ENCODE data around the gene MTMR3. TPM values are rescaled to one million over a fixed set of nuclear protein-coding genes. Genes with fewer than 3 reads are reported as not detected.
A peak's percentile ranks its signal among the peaks of the same experiment; 100 is the strongest.
"Not testable (repeated sequence)": the region's sequence is repeated elsewhere in the genome, so short reads cannot be mapped to it uniquely, and the experiment has no call there.

MTMR3 gene
- total RNA-seq, 2 donors from 2014 or later = 53.9 to 55.7 TPM

- Mint-ChIP-seq H3K27me3 (peaks cover 20% of the 10 kb centered on the region), H3K4me1 (peaks cover 3% of the 10 kb centered on the region), H3K4me3 (no peak overlapping the region), H3K27ac (no peak overlapping the region), H3K36me3 (ENCODE audit: low read depth) (no peaks in the 10 kb centered on the region)
- DNase-seq (no peak), ATAC-seq (no peak)
- no peaks in the 10 kb centered on the region for H3K9me3 ChIP-seq (ENCODE audit: control insufficient read depth, low read length, poor library complexity, severe bottlenecking)
Measured at GRCh38 chr22:29855611-29856181, 27.3 kb upstream of the MTMR3 start.

- Mint-ChIP-seq H3K4me3 (no peak overlapping the region), H3K4me1 (peaks cover 5% of the 10 kb centered on the region), H3K36me3 (ENCODE audit: low read depth) (no peaks in the 10 kb centered on the region), H3K27me3 (peaks cover 20% of the 10 kb centered on the region), H3K27ac (no peak overlapping the region)
- no peak for DNase-seq
- no peaks in the 10 kb centered on the region for H3K9me3 ChIP-seq (ENCODE audit: control insufficient read depth, low read length, poor library complexity, severe bottlenecking)
- ATAC-seq = no peak
Measured at GRCh38 chr22:29856496-29856895, 26.5 kb upstream of the MTMR3 start.

GRCh38 chr22:29859030-29859429 is 23.9 kb upstream of the MTMR3 start:
- not testable (repeated sequence) for ATAC-seq; H3K9me3 ChIP-seq (ENCODE audit: control insufficient read depth, low read length, poor library complexity, severe bottlenecking); H3K4me1 Mint-ChIP-seq; H3K36me3 Mint-ChIP-seq (ENCODE audit: low read depth); DNase-seq; H3K27ac Mint-ChIP-seq; H3K4me3 Mint-ChIP-seq
- peaks cover 20% of the 10 kb centered on the region for H3K27me3 Mint-ChIP-seq

DNA sequence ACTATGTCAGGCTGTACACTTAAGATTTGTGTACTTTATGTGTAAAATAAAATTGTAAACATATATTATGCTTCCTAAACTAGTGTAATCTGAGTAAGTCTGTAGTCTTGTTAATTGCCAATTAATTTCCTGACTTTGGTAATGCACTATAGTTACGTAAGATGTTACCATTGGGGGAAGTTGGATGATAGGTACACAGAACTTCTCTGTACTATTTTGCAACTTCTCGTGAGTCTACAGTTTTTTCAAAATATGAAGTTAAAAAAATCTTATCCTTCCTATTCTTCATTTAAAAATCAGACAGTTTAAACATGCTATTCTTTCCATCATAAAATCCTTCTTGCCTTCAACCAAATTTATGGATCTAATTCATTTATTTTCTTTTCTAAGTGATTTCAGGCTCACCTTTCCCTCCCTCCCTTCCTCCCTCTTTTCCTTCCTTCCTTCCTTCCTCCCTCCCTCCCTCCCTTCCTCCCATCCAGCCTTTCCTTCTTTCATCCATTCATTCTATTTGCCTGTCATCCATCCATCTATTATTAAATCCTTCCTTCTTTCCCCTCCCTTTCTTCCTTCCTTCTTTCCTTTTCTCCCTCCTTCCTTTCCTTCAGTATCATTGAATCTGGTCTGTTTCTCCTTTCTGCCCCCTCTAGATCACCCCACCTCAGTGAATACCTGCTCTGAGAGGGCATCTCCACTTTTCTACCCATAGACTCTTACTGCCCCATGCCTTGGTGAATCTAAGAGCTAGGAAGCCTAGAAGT is 22.8 kb upstream of the MTMR3 start:
- no peaks in the 10 kb centered on the region for H3K9me3 ChIP-seq (ENCODE audit: control insufficient read depth, low read length, poor library complexity, severe bottlenecking)

GRCh38 chr22:29861672-29862297 is 21.2 kb upstream of the MTMR3 start:
- DNase-seq (no peak), ATAC-seq (no peak)
- Mint-ChIP-seq H3K4me1 (peaks cover 5% of the 10 kb centered on the region), H3K27me3 (no peaks in the 10 kb centered on the region), H3K36me3 (ENCODE audit: low read depth) (no peaks in the 10 kb centered on the region), H3K27ac (no peak overlapping the region), H3K4me3 (no peak overlapping the region)
- no peaks in the 10 kb centered on the region for H3K9me3 ChIP-seq (ENCODE audit: control insufficient read depth, low read length, poor library complexity, severe bottlenecking)

More for the DNA sequence above, 22.8 kb upstream of the MTMR3 start:
- Mint-ChIP-seq H3K4me3 (no peak overlapping the region), H3K4me1 (peaks cover 5% of the 10 kb centered on the region), H3K36me3 (ENCODE audit: low read depth) (no peaks in the 10 kb centered on the region), H3K27ac (no peak overlapping the region), H3K27me3 (peaks cover 14% of the 10 kb centered on the region)
- DNase-seq (no peak), ATAC-seq (no peak)

GRCh38 chr22:29865572-29865971 is 17.4 kb upstream of the MTMR3 start:
- H3K36me3 Mint-ChIP-seq (ENCODE audit: low read depth); ATAC-seq; H3K9me3 ChIP-seq (ENCODE audit: control insufficient read depth, low read length, poor library complexity, severe bottlenecking); DNase-seq; H3K4me3 Mint-ChIP-seq; H3K4me1 Mint-ChIP-seq; H3K27ac Mint-ChIP-seq: not testable (repeated sequence)
- H3K27me3 Mint-ChIP-seq = peaks cover 13% of the 10 kb centered on the region

DNA sequence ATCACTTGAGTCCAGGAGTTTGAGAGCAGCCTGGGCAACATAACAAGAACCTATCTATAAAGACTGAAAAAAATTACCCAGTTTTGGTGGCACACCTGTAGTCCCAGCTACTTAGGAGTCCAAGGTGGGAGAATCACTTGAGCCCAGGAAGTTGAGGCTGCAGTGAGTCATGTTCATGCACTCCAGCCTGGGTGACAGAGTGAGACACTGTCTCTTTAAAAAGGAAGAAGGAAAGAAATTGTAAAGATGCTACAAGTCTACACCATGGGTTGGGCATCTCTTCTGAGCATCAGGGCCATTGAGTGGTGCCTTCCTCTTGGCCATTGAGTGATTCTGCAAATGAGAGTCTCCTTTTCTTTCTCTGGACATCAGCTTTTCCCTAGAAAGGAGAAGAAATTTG is 15.7 kb upstream of the MTMR3 start:
- no peak overlapping the region for H3K4me3 Mint-ChIP-seq
- no peaks in the 10 kb centered on the region for H3K9me3 ChIP-seq (ENCODE audit: control insufficient read depth, low read length, poor library complexity, severe bottlenecking)
- peaks cover 13% of the 10 kb centered on the region for H3K27me3 Mint-ChIP-seq
- H3K27ac Mint-ChIP-seq = no peak overlapping the region
- ATAC-seq = no peak
- peaks cover 3% of the 10 kb centered on the region for H3K4me1 Mint-ChIP-seq
- H3K36me3 Mint-ChIP-seq (ENCODE audit: low read depth) = no peaks in the 10 kb centered on the region
- no peak for DNase-seq

GRCh38 chr22:29867851-29868250 is 15.1 kb upstream of the MTMR3 start:
- H3K4me1 Mint-ChIP-seq = peaks cover 3% of the 10 kb centered on the region
- no peaks in the 10 kb centered on the region for H3K9me3 ChIP-seq (ENCODE audit: control insufficient read depth, low read length, poor library complexity, severe bottlenecking)
- H3K36me3 Mint-ChIP-seq (ENCODE audit: low read depth) = no peaks in the 10 kb centered on the region
- H3K4me3 Mint-ChIP-seq = no peak overlapping the region
- H3K27me3 Mint-ChIP-seq = peaks cover 13% of the 10 kb centered on the region
- no peak for ATAC-seq
- no peak overlapping the region for H3K27ac Mint-ChIP-seq
- DNase-seq = no peak

- no peak overlapping the region for H3K4me3 Mint-ChIP-seq
- no peaks in the 10 kb centered on the region for H3K9me3 ChIP-seq (ENCODE audit: control insufficient read depth, low read length, poor library complexity, severe bottlenecking)
Measured at GRCh38 chr22:29870574-29870973, 12.4 kb upstream of the MTMR3 start.

DNA sequence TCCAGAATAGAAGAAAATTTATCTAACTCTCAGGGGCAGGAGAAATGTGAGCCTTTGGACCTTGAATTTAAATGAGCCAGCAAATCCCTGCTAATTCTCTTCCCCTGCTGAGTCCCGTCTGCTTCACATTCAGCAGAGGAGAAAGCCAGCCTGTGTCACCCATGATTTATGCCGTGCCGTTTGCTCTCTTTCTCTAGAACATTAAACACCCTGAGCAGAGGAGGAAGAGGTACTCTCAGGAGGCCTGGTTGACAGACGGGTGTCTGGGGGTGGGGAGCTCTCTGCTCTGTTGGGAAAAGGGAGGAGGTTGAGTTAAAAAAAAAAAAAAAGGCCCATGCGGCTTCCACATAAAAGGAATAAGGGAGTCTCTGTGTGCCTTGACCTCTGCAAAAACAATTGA is 11.3 kb upstream of the MTMR3 start:
- no peaks in the 10 kb centered on the region for H3K9me3 ChIP-seq (ENCODE audit: control insufficient read depth, low read length, poor library complexity, severe bottlenecking)
- ATAC-seq (no peak), DNase-seq (no peak)
- peaks cover 8% of the 10 kb centered on the region for H3K4me1 Mint-ChIP-seq
- peaks cover 20% of the 10 kb centered on the region for H3K27me3 Mint-ChIP-seq
- H3K27ac Mint-ChIP-seq = no peak overlapping the region
- no peak overlapping the region for H3K4me3 Mint-ChIP-seq
- no peaks in the 10 kb centered on the region for H3K36me3 Mint-ChIP-seq (ENCODE audit: low read depth)

More at GRCh38 chr22:29870574-29870973, 12.4 kb upstream of the MTMR3 start:
- H3K27ac Mint-ChIP-seq = no peak overlapping the region
- ATAC-seq = peak; percentile 62
- H3K4me1 Mint-ChIP-seq = peaks cover 8% of the 10 kb centered on the region
- no peaks in the 10 kb centered on the region for H3K36me3 Mint-ChIP-seq (ENCODE audit: low read depth)
- DNase-seq = no peak
- peaks cover 20% of the 10 kb centered on the region for H3K27me3 Mint-ChIP-seq

DNA sequence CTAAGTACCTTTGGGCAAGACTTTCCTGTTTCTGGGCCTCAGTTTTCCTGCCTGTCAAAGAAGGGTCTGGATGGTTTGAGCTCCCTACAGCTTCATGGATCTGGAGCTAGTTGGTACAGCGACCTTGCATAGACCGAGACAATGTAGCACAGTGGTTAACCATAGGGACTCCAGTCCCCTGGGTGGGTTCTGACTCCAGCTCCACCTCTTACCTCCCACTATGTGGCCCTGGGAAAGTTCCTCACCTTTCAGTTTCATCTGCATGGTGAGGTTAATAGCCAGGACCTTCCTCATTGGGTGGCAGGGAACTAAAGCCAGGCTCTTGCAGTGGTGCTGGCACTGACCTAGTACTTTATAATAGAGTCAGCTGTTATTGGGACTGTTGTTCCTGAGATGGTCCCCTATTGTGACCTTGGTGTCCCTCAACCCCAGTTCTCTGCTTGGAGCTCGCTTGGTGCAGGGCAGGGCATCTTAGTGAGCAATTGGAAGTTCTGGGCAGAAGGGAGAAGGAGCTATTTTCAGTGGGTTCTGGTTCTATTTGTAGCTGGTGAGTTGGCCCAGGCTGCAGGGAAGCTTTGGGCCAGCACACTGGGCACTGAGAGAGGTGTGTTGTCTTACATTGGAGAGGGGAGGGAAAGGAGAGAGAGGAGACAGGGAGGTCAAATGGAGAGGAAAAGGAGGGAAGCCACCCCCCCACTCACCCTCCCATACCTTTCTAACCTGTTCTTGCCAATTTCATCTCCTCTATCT is 10.7 kb upstream of the MTMR3 start:
- Mint-ChIP-seq H3K36me3 (ENCODE audit: low read depth) (no peaks in the 10 kb centered on the region), H3K27ac (no peak overlapping the region), H3K27me3 (peaks cover 16% of the 10 kb centered on the region), H3K4me1 (peaks cover 8% of the 10 kb centered on the region), H3K4me3 (no peak overlapping the region)
- H3K9me3 ChIP-seq (ENCODE audit: control insufficient read depth, low read length, poor library complexity, severe bottlenecking) = no peaks in the 10 kb centered on the region
- ATAC-seq = no peak
- DNase-seq = no peak

DNA sequence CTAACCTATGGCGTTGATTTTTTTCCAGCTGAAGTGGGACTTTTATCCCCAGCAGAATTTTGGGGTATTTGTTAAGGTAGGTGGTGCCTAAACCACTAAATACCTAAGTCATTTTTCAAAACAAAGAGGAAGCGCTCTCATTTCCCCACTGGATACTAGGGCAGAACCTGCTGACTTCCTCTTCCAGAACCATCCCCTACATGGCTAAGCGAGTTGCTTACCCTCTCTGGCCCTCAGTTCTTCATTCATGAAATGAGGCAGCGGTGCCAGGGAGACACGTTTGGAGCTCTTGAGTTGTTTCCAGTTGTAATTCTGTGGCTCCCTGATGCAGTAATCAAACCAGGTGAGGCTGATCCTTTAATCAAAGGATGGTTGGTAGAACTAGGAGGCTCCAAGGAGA is 10.0 kb upstream of the MTMR3 start:
- no peak overlapping the region for H3K27ac Mint-ChIP-seq
- no peak overlapping the region for H3K4me3 Mint-ChIP-seq
- DNase-seq = no peak
- peaks cover 15% of the 10 kb centered on the region for H3K27me3 Mint-ChIP-seq
- no peaks in the 10 kb centered on the region for H3K9me3 ChIP-seq (ENCODE audit: control insufficient read depth, low read length, poor library complexity, severe bottlenecking)
- H3K36me3 Mint-ChIP-seq (ENCODE audit: low read depth) = no peaks in the 10 kb centered on the region
- no peak for ATAC-seq
- peaks cover 8% of the 10 kb centered on the region for H3K4me1 Mint-ChIP-seq

DNA sequence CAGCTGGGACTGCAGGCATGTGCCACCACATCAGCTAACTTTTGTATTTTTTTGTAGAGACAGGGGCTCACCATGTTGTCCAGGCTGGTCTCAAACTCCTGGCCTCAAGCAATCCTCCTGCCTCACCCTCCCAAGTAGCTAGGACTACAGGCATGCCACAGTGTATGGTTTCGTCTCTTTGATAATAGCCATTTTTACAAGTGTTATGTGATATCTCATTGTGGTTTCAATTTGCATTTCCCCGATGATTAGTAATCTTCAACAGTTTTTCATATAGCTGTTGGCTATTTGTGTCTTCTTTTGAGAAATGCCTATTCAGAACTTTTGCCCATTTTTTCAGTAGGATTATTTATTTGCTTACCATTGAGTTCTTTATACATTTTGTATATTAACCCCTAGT is 9.0 kb upstream of the MTMR3 start:
- ATAC-seq (no peak), DNase-seq (no peak)
- no peak overlapping the region for H3K4me3 Mint-ChIP-seq
- H3K9me3 ChIP-seq (ENCODE audit: control insufficient read depth, low read length, poor library complexity, severe bottlenecking) = no peaks in the 10 kb centered on the region
- H3K27me3 Mint-ChIP-seq = peaks cover 13% of the 10 kb centered on the region
- H3K36me3 Mint-ChIP-seq (ENCODE audit: low read depth) = no peaks in the 10 kb centered on the region
- peaks cover 8% of the 10 kb centered on the region for H3K4me1 Mint-ChIP-seq
- H3K27ac Mint-ChIP-seq = no peak overlapping the region

All from T-helper 17 cell (primary cell).